GM19324 (cell line): ENCODE measurements around the gene TMEM117.

Experiments used
- ATAC-seq: cut with Tn5 transposase; IDR thresholded peaks from one replicate; pipeline ENCODE4 v1.9.1; 2021; ENCODE audit warnings: mild to moderate bottlenecking, moderate library complexity; ENCODE audit not compliant: unreplicated experiment, low FRiP score

Gene TMEM117

DNA sequence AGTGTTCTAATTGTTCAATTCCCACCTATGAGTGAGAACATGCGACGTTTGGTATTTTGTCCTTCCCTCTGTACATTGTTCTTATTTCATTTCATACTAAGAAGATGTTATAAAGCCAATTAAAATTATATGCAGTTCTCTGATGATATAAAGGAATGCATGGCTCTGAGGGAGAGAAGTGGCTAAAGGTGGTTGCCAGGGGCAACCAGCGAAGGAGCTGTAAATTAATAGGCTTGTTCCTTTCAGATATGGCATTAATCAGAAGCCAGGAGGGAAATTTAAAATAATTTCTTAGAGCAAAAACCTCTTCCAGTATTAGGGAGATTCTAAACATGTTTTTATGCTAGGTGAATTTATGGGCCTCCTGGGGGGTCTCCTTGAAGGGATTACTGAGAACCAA, 227.8 kb downstream of the TMEM117 start:
- ATAC-seq = no peak

DNA sequence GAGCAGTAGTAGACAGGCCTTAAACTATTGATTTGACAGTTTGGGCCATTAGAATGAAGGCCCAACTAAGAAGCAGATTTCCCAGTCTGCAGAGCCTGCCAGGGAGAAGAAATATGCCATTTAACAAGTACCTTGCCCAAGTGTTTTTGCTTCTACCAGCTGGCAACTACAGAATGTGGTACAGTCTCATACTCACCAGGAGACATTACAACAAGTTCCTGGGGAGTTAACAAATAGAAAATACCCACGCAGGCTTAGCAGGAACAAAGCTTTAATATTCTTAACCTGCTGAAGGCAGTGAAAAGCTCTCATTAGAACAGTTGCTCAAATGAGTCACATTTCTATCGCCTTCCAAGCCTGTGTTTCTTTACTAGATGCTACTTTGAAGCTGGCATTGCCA, 241.0 kb downstream of the TMEM117 start:
- ATAC-seq = no peak

DNA sequence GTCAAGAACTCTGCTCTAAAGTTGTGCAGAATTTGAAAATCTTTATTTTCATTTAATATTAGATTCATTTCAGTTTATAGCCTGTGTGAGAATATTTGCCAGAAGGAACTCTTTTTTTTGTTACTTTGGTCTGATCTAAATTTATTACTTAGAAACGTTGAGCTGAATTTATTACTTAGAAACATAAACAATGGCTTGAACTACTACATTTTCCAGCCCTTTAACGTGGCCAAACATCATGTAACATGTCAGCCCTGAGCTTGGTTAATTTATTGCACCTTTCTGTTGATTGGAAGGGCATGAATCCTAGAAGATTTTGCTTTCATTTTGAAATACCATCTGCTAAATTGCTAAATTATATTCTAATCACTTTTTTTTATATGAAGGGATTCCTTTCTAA, 241.4 kb downstream of the TMEM117 start:
- ATAC-seq = no peak

DNA sequence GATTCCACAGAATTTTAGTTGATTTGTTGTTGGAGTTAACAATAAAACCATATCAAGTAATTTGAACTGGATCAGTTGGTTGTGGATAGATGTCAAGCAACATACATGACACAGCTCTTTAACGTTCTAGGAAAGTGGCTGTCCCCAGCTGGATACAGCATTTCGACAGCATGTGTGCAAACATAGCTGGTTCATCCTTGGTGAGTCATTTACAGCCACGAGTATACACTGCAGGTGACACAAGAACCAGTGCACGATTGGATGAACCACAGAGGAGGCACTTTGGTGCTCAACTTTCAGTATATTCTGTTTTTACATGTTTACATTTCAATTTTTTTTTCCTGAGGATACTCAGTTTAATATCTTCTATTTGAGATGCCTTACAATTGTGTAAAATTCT, 242.4 kb downstream of the TMEM117 start:
- no peak for ATAC-seq

DNA sequence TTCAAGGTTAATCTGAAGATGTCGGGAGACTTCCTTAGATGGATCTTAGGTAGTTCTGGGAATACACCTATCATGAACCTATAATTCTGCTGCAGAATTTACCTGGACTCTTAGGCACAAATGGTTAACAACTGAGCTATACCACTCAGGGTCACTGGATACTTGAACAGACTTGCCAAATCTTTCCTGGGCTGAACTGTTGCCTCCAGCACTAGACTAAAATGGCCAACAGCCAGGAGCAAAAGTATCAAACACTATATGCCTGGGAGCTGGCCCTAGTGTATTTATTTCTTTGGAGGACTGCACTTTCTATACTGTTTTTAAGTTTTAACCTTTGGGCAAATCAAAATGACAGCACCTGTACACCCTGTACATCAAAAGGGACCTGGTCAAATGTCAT, 252.8 kb downstream of the TMEM117 start:
- no peak for ATAC-seq

DNA sequence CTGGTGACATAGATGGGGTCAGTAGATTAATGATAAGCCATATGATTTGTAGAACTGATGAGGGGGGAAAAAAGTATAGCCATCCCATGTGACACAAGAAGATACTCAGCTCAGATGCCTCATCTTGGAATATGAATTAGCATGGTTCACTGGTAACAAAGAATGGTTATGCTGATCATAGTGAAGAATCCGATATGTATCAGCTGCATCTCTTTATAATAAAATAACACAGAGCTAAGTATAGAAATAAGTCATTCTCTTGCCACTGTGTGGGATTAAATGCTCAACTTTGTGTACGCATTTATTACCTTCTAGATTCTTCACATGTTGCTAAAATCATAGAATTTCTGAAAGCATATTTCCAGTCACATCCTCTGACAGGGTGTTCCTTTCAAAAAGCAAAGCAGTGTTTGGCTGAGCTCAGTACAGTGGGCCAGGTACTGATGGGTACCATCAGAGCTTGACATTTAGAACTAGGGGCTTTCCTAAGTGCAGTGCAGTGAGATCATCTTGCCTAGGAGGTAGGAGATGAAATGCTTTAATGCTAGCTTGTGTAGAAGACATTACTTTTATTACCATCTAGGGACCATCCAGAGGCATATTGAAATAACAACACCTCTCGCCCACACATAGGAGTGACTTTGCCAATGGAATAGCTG, 256.2 kb downstream of the TMEM117 start:
- no peak for ATAC-seq

DNA sequence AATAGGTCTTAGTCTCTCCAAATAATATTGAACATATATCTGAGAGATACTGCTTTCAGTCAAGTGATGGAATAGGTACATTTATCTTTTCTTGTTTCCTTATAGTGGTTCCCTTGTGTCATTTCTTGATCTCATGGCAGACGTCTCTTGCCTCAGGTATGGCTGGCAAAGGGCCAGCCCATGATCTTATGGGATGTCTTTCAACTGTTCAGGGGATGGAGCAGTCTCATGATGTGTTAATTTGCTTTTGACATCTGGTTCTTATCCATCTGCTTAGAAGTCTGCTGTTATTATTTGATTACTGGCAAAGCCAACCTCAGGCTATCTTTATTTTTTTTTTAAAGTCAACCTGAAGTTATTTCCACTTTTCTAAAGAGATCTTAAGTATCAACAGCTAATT, 262.9 kb downstream of the TMEM117 start:
- no peak for ATAC-seq

DNA sequence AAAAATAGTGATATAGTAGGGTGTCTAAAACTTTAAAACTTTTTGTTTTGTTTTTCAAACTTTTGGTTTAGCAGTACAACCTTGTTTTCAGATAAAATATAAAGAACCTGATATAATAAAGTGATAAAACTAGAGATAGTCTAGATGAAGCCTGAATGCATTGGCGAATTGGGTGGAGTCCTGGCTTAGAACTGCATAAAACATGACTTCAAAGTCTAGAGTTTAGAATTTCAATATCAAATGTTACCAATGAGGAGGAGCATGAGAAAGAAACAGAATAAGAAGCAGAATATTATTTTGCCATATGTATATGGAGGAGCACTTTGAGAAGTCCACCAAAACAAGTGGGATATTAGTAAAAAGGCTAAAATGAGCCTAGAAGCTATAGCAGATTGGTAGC, 263.6 kb downstream of the TMEM117 start:
- no peak for ATAC-seq

DNA sequence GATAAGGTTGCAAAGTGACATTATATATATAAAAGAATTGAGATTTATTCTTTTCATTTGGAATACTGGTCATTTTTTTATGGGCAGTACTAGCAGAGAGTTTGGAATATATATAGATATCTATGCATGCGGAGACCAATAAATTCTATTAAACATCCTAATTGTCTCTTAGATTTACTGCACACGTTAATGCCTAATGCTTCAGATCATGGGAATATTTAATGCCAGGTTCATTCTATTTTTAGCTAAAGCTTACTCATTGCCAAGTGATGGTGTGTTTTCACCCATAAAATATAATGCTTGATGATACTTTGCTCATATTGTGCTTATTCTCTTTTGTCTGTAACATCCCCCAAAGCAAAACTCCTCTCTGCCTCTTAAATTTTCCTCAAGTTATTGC, 264.4 kb downstream of the TMEM117 start:
- no peak for ATAC-seq

DNA sequence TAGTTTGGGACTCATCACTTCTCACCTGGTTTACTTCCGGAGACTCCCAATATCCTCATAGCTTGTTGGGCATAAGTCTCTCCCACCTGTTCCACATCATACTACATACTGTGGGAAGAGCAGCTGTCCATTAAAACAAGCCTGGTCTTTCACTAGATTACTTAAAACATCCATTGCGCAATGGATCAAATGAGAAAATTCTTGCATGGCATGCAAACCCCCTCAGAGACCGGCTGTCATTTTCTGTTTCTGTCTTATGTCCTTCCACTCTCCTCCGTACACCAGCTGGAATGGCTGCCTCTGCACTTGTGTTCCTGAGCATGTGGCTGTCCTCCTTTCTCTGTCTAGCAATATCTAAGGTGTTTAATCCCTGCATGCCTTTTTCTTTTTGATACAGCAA, 265.6 kb downstream of the TMEM117 start:
- no peak for ATAC-seq

DNA sequence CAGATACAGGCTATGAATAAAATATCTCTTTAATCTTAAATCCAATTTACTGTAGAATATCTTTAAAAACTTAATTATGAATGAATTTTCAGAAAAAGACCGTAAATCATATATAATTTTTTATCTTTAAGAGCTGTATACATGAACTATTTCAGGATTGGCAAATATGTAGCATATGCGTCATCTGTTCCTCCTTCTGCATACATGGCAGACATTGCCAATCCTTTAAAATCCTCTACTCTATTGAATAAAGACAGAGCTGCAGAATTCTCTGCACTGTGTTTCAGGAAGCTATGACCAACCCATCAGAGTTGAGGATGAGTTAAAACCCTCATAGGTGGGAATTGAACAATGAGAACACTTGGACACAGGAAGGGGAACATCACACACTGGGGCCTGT, 279.0 kb downstream of the TMEM117 start:
- no peak for ATAC-seq

DNA sequence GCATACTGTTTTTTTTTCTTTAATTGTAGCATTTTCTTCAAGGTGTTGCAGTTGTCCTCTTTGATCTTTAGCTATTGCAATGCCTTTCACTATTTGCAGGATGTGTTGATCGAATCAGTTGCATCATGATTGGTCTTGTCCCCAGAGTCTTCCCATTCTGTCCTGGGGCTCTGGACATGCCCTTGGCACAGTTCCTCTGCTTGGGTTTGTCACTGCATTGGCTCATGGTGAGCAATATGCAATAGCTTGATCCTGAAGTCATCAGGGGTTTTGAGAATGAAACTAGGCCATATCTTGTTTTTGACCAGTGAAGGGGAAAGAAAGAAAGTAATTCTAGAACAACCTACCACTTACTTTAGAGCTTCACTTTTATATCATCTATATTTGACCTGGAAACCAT, 281.5 kb downstream of the TMEM117 start:
- ATAC-seq = no peak

DNA sequence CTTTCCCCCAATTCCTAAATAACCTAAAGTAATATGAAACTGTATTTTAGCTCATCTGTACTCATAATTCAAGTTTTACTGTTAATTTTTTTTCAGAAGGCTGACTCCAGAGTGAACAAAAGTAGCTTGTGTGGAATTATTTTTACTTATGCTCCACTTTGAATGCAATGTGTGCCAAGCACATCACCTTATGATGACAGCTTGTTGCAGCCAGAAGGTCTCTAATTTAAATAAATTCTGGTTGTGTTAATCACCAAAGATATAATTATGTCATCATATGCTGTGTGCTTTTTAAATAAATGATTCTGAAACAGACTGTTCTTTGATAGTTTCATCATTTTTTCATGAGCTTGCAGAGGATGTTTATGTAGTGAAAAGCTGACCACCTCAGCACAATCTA, 283.1 kb downstream of the TMEM117 start:
- no peak for ATAC-seq

DNA sequence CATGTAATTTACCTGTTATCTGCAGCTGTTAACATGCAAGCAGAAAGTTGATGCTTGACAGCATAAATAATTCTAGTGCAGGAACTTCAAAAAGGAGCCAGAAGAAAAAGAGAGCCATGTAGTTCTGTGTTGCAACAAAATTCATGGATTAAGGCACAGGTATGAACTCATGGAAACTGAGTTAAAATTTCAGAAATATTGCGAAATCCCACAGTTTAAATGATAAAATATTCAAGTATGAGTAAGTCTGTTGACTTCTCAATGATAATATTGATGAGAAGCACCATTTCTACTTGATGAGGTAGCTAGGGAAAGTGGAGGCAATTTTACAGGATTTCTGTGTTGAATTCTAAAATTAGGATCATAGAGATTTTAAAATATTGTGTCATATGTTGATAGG, 290.9 kb downstream of the TMEM117 start:
- no peak for ATAC-seq

DNA sequence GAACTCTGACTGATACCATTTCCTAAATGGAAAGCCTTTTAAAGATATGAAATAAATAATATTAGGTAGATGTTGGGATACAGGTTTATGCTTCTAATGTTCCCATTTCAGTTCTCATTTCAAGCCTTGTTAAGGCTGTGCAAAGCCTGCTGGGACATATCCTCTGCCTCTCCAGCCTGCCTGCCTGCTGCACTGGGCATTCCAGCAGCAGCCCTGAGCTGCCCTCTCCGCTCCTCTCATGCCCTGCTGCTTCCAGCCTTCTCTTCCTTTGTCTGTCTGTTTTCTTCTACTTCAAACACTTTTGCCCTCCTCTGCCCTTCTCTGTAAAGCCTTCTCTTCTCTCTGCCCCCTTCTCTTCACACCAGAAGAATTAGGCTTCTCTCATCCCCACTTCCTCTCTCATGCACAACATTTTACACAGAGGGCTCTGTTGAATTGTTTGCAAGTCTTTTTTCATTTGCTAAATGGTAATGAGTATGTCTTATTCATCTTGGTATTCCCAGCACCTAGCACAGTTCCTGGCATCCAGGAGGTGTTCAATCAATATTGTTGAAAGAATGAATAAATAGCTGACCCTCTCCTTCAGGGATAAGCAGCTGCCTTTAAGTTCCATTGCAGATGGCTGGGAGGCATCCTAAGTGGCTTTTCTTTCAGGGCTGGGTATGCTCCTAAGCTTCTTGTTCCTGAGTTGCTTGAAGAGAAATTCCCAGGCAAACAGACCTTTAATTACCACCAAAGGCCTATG, 292.3 kb downstream of the TMEM117 start:
- ATAC-seq = no peak

DNA sequence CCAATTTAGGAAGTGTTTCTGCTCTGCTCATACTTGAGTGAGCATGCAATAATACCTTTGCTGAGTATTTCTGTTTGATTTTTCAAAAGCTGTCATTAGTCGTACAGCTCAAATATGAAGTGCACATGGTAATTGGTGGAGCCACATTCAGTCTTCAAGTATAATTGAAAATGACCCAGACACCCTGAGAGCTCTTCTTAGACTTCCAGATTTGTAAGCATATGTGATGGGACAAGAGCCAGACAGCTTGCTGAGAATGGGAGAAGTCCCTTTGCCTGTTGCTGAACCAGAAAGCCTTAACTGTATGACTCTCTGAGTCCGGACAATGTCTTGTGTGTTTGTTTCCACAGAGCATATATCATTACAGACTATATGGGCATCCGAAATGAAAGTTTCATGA, 307.3 kb downstream of the TMEM117 start:
- ATAC-seq = no peak

DNA sequence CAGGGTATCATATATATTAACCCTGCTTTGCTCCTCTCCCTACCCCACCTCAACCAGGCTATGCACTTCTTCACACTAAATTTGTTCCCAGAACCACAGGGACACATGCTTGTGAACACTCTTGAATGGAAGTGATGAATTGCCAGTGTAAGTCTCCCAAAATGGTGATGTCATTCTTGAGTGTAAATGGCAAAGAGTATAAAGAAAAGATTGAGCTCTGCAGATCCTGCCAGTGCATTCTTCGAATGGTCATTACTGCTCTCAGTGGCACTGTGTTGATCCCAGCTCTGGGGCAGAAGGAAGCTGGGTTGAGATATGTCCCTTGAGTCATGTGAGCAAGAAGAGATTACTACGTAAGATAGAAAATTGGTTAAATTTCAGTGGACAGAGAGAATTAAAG, 313.1 kb downstream of the TMEM117 start:
- no peak for ATAC-seq

DNA sequence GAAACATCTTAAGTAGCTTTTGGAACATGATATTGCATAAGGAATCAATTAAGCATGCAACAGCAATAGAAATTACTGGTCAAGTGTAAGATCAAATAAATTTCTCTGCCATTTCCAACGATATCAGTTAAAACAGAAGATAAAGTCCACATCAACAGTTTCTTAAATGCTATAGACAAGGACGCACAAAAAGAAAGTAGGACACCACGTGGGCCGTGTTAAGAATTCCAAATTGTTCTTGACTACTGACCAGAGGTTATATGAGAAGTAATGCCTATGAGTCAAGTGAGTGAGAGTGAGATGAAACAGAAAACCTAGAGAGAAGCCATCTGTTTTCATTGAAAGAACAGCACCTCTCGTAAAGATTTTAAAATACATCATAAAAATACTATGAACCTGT, 318.2 kb downstream of the TMEM117 start:
- no peak for ATAC-seq

DNA sequence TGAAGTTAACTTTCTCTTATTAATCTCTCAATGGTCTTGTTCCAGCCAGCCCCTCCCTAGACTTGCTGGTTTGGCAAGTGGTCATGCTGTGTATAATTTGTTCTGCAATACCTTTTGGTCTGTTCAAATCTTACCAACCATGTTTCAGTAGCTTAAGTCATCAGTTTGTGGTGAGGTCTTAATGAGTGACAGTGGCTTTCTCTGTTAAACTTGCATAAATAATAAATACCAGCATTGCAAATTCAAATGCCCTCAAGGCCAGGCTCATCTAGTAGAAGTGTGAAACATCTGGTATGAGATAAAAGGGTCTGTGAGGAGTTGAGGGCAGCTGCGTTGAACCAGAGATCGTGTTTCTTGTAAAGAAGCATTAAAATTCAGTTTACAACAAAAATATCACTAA, 319.5 kb downstream of the TMEM117 start:
- ATAC-seq = no peak

DNA sequence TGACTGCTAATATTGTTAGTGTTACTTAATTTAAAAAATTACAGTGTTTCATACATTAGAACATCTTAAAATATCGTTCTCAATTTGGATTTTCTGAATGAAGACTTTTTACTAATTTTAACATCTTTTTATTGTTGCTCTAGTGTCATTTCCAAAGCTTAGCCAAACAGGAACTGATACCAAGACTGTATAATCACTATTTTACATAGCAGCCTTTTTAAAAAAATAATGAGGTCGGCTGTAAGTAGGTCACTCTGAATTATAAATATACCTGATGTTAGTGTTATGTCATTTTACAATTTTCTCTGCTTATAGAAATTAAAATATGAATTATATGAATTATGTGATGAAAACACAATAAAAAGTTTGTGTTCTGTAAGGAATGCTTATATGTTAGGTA, 321.5 kb downstream of the TMEM117 start:
- ATAC-seq = peak; percentile 85

DNA sequence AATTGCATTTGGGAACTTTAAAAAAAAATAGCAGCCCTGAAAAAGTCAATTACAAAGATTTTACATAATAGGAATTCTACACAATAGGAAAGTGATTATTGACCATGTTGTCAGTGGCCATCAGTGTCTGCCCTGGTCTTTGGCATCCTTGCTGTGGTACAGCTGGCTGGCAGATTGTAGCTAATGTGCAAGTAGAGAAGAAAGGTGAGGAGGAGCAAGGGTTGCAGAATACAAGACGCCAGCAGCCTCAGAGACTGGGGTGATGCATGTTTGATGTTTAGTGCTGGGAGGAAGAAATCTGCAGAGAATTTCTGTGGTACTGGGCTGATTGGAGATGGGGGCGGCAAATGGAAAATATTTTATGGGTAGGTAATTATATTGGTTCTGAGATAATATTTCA, 322.9 kb downstream of the TMEM117 start:
- no peak for ATAC-seq

DNA sequence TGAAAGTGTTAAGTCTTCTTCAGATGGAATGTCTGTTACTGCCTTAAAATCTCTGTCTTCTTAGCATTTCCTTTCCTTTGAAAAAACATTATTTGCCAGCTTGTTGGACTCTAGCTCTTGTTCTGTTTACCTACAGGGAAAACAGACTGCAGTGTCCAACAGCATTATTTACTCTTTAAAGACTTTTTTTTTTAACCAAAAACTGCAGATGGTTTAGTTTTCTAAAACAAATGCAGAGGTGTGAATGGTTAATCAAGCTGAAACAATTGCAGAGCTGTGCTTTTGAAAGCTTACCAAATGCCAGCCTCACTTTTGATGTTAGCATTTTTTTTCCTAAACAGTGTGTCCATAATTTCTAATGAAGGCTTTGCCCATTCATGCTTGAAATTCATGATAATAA, 323.3 kb downstream of the TMEM117 start:
- ATAC-seq = no peak
